Astrocyte (in vitro differentiated cells and primary cell): ENCODE measurements around the gene RIGI. TPM values are rescaled to one million over a fixed set of nuclear protein-coding genes. Genes with fewer than 3 reads are reported as not detected.

Experiments
- total RNA-seq: library from RNA; stranded (reverse); gene quantifications from 2 replicates; pipeline ENCODE4 v1.2.1, GENCODE V29; 2021

Gene RIGI
- total RNA-seq, 1 donor from 2014 or later, result 164 TPM

Other genes with a start within 250 kb of the RIGI start
- 17.7 and 19.4 TPM in 2 replicates for gene ACO1, start 141.6 kb downstream of the RIGI start, total RNA-seq
- 9.4 and 15.0 TPM in 2 replicates for gene SMIM27, start 26.1 kb upstream of the RIGI start, total RNA-seq
- gene TOPORS, start 26.4 kb upstream of the RIGI start, total RNA-seq, result 19.7 and 20.4 TPM in 2 replicates
- gene NDUFB6, start 47.0 kb upstream of the RIGI start, total RNA-seq, result 56.1 and 56.7 TPM in 2 replicates
- gene TAF1L, start 109.5 kb upstream of the RIGI start, total RNA-seq, result 0.02 TPM in 1 of 2 replicates, not detected in the other